HG02642 (cell line): ENCODE measurements around the gene PRDX6.
A peak's percentile ranks its signal among the peaks of the same experiment; 100 is the strongest.
"Not testable (repeated sequence)": the region's sequence is repeated elsewhere in the genome, so short reads cannot be mapped to it uniquely, and the experiment has no call there.

Experiments used
- ATAC-seq: cut with Tn5 transposase; IDR thresholded peaks from one replicate; pipeline ENCODE4 v1.9.1; 2021; ENCODE audit warnings: mild to moderate bottlenecking; ENCODE audit not compliant: unreplicated experiment, poor library complexity

Gene PRDX6, protein sequence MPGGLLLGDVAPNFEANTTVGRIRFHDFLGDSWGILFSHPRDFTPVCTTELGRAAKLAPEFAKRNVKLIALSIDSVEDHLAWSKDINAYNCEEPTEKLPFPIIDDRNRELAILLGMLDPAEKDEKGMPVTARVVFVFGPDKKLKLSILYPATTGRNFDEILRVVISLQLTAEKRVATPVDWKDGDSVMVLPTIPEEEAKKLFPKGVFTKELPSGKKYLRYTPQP

DNA sequence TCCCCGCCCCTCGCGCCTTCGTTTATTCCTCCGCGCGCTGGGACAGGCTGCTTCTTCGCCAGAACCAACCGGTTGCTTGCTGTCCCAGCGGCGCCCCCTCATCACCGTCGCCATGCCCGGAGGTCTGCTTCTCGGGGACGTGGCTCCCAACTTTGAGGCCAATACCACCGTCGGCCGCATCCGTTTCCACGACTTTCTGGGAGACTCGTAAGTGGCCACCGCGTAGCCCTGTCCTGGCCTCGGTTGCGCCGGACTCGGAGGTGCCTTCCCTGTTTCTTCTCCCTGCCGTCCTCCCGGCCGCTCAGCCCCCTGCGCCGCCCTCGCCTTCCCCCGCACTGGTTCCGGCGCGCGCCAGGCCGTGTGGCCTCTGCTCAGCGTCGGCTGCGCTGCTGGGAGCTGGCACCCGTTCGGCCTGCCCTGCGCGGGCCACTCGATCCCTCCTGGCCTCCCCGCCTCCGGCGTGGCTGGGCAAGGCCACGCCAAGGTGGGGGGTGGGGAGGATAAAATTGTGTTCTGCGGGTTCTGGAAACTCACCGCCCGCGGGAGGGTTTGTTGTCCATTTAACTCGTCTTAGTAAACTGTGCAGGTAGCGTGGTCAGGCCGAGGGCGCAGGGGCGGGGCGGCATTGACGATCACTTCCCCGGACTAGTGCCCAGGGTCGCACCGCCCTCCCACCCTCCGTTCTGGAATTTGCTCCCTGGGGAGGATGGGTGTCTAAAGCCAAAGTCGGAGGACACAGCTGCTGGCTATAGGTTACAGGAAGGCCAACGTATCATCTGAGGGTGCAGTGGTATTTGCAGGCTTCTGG lies at the start of gene PRDX6:
TSS of gene PRDX6 (plus strand) at position 50 of the 808 bp plus-strand sequence. CDS start at position 113, 63 bp downstream.
- peak; percentile 66 for ATAC-seq

- ATAC-seq = peak; percentile 85
Measured at GRCh38 chr1:173429471-173430402, 47.4 kb upstream of the PRDX6 start.

- no peak for ATAC-seq
Measured at GRCh38 chr1:173430677-173431303, 46.3 kb upstream of the PRDX6 start.

DNA sequence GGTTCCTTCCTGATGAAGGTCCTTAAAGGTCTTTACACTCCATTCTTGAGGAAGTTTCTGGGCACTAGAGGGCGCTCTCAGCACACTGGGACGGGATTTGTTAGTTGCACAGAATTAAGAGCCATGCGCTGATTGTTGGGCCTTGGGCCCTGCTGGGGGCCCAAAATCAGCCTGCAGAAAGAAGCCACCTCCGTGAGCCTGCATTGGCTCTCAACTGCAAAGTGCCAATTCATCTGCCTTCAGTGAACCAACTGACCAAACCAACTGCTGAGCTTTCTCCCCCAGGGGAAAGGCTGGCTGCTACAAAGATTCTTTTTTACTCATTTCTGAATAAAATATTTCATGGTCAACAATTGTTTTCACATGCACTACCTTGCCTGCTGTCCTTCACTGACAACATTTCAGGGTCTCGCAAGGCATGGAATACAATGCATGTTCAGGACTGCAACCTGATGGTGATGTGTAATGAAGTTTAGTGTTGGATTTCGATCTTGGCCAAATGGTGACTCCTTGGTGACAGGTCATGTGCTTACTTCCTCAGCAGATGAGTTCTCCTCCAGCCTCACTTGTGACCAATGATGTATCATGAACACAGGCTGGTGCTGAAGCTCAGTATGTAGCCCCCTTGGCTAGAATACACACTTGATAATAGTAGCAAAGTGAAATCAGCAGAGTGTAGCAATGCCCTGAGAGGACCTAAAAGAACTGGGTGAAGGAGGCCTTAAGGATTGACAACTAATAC lies 45.7 kb upstream of the PRDX6 start:
- ATAC-seq = peak; percentile 61

DNA sequence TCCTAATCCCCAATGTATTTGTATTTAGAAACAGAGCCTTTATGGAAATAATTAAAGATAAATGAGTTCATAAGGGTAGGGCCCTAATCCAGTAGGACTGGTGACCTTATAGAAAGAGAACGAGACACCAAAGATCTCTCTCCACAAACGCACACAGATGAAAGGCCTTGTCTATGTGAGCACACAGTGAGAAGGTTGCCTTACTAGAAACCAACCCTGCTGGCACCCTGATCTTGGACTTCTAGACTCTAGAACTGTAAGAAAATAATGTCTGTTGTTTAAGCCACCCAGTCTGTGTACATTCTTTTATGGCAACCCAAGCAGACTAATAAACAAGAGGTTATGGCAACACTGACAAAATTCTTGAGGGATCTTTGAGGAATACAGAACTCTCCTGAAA lies 44.8 kb upstream of the PRDX6 start:
- ATAC-seq = no peak

DNA sequence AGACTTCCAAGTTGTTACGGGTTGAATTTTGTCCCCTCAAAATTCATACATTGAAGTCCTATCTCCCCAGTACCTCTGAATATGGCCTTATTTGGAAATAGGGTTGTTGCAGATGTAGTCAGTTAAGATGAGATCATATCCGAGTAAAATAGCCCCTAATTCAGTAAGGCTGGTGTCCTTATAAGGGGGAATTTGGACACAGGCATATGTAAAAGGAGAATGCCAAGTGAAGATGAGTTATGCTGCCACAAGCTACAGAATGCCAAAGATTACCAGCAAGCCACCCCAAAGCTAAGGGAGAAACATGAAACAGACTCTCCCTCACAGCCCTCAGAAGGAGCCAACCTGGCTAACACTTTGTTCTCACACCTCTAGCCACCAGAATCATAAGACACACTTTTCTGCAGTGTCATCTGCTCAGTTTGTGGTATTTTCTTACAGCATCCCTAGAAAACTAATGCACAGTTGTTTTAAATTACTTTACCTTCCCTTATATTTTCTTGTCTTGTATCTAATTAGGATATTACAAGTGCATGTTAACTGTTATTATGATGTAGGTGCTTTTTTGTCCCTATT lies 43.3 kb upstream of the PRDX6 start:
- no peak for ATAC-seq

DNA sequence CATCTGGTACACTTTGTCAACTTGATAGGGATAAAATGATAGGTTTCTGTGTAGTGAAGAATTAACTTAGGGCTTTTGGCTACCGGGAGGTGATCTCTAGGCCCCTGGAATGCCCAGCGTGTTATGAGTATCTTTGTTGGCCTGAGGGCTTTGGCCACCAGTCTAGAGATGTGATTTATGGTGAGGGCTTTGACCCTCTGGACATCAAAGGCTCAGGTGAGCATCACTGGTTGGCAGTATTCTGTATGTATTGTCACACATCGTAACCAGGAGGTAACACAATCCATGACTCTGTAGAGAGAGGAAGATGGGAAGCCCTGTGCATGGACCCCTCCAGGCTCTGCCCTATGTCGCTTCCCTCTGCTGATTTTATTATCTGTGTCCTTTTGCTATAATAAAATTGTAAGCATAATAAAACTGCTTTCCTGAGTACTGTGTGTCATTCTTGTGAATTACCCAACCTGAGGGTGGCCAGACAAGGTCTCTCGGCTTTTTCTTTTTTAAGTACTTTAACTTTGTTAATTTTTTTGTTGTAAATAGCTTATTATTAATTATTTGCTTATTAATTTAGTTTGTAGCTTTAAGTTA lies 40.2 kb upstream of the PRDX6 start:
- ATAC-seq = no peak

- ATAC-seq = no peak
Measured at GRCh38 chr1:173438675-173439074, 38.5 kb upstream of the PRDX6 start.

DNA sequence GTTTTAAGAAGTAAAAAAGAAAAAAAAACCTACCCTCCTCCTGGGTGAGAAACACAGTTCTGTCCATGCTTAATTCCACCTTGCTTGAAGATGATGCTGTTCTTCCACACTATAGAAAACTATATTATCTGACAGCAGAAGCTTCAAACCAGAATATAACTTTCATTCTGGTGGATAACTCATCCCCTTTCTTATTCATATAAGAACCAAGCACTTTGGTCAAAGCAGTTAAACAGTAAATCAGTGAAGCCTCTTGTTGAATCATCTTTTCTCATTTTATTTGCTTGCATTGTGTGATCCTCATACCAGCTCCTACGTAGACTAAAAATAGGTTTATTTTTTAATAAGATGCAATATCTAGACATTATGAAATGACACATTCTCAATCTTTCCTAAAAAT lies 36.7 kb upstream of the PRDX6 start:
- no peak for ATAC-seq

DNA sequence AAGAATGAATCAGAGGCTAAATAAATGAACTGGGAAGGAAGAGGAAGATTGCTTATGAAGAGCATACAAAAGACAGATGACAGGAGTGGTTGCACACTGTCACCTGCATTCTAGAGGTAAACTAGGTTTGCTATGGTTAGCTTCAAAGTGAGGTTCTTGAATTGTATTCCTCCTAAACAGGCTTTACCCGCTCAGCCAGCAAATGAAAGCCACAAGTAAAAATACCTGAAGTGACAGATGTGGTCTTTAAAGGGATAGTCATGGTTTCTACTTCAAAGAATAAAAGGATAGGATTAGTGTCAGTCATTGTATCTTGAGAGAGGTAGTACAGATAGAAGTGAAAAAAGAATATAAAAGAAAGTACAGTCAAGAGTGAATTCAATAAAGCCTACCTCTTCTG lies 32.4 kb upstream of the PRDX6 start:
- no peak for ATAC-seq

GRCh38 chr1:173445164-173445563 lies 32.0 kb upstream of the PRDX6 start:
- ATAC-seq = no peak

DNA sequence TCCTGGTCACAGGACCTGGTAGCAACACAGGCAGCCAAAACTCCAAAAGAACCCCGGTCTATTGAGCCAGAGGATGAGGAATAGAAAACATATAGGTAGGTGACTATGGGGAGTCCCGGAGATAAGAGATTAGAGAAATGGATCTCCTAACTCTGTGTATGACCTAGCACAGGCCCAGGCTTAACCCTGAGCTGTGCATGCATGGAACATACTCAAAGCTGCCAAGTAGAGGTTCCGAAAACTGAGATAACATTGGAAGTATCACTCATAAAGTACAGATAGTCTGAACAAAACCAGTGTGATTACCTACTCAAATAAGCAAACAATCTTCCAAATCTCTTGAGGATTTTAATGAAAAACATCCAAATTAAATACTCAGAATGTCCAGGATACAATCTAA lies 31.5 kb upstream of the PRDX6 start:
- ATAC-seq = no peak

DNA sequence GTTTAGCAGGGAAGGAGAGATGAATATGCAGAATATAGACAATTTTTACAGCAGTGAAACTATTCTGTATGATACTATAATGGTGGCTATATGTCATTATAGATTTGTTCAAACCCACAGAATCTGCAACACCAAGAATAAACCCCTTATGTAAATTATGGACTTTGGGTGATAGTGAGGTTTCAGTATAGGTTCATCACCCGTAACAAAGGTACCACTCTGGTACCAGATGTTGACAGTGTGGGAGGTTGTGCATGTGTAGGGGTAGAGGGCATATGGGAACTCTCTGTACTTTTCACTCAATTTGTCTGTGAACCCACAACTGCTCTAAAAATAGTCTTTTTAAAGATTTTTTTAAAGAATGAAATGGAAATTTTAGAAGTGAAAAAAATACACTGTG lies 29.9 kb upstream of the PRDX6 start:
- no peak for ATAC-seq

GRCh38 chr1:173448945-173449344 lies 28.2 kb upstream of the PRDX6 start:
- ATAC-seq = no peak

DNA sequence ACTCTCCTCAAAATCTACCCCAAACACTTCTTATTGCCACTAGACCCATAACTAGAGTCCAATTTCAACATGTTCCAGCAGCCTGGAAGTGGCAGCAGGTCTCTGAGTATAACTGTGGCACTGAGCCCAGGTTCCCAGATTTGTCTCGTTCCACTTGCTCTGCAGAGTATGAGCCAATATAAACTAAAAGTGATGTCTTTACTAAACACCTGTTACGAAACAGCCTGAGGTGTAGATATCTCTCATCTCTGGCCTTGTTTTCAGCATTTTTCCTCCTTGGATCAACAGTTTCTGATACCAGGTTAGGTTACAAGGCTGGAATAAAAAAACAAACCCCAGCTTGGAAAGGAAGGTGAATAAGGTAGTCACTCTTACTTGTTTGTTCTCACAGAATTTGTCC lies 25.2 kb upstream of the PRDX6 start:
- ATAC-seq = no peak

DNA sequence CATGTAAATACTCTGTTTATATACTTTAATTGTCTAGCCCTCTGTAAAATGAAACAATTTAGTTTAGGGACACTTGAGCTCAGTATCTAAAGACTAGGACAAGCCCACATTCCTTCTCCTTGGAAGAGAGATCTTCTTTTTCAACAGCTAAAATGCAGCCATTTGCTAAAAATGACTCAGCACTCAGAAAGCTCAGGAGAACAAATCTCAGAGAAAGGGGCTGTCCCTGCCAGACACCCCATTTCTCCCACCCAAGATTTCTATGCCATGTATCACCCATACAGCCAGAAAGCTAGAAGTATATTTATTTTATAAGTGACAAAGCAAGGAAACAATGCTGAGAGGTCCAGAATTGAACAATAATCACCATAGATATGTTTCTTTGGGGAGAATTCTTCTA lies 23.2 kb upstream of the PRDX6 start:
- no peak for ATAC-seq

- ATAC-seq = no peak
Measured at GRCh38 chr1:173454966-173455524, 22.1 kb upstream of the PRDX6 start.

GRCh38 chr1:173459885-173460284 lies 17.2 kb upstream of the PRDX6 start:
- no peak for ATAC-seq

GRCh38 chr1:173462666-173463065 lies 14.5 kb upstream of the PRDX6 start:
- ATAC-seq = not testable (repeated sequence)
